ENCODE results near the gene SPOCK2. TPM values are rescaled to one million over a fixed set of nuclear protein-coding genes. Genes with fewer than 3 reads are reported as not detected.

SPOCK2 gene
- total RNA-seq, 1 experiment from 2014 or later, result 0.33 TPM

- no TSS peak for BruUV-seq (replicated peaks)
- H2AFZ ChIP-seq (ENCODE audit: low read length), result no peak overlapping the region
Observed at GRCh38 chr10:72058989-72059842, 29.1 kb downstream of the SPOCK2 start.

DNA sequence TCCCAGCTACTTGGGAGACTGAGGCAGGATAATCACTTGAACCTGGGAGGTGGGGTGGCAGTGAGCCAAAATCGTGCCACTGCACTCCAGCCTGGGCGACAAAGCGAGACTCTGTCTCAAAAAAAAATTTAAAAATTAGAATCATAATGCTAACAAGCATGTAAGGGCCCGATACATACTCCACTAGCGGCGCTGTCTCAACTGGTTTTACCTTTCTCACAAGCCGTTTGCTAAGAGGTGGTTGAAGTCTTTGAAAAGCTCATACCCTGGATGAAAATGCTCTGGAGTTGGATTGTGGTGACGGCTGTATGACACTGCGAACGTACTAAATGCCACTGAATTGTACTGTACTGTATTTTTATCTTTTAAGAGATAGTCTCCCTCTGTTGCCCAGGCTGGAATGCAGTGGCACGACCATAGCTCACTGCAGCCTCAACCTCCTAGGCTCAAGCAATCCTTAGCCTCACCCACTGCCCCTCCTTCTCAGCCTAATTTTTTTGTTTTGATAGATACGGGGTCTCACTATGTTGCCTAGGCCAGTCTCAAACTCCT, 29.9 kb downstream of the SPOCK2 start:
- Histone ChIP-seq H3K4me3 (ENCODE audit: low read length) (no peak overlapping the region), H3K4me1 (ENCODE audit: insufficient read depth, low read length) (peaks cover 2% of the 10 kb centered on the region), H2AFZ (ENCODE audit: low read length) (no peak overlapping the region), H3K36me3 (ENCODE audit: low read depth, low read length) (no peaks in the 10 kb centered on the region), H3K9me3 (ENCODE audit: low read length) (no peaks in the 10 kb centered on the region), H3K9ac (ENCODE audit: low read length) (no peak overlapping the region), H3K79me2 (ENCODE audit: low read length) (no peaks in the 10 kb centered on the region), H3F3A (ENCODE audit: low read length, unreplicated experiment) (no peaks in the 10 kb centered on the region), H3K27me3 (ENCODE audit: low read length) (no peaks in the 10 kb centered on the region), H3K27ac (ENCODE audit: low read length) (no peak overlapping the region), H3K4me2 (ENCODE audit: low read length) (no peak overlapping the region), H3K9me2 (replicated peaks; ENCODE audit: low read length) (no peaks in the 10 kb centered on the region), H4K20me1 (ENCODE audit: low read length) (no peaks in the 10 kb centered on the region)
- no TSS peak for BruUV-seq (replicated peaks)
- no peak for DNase-seq
- intact Hi-C loops (cut with micrococcal nuclease), result no loop called here
- ATAC-seq, result no peak
- CTCF ChIA-PET, result no interaction called here
- no peak for TF ChIP-seq EZH2 (IDR thresholded peaks at IDR 0.05; ENCODE audit: low read length, unreplicated experiment)
- no peak for TF ChIP-seq EZH2phosphoT487 (IDR thresholded peaks at IDR 0.05; ENCODE audit: borderline replicate concordance, low read length)
- TF ChIP-seq, protein P1, sequence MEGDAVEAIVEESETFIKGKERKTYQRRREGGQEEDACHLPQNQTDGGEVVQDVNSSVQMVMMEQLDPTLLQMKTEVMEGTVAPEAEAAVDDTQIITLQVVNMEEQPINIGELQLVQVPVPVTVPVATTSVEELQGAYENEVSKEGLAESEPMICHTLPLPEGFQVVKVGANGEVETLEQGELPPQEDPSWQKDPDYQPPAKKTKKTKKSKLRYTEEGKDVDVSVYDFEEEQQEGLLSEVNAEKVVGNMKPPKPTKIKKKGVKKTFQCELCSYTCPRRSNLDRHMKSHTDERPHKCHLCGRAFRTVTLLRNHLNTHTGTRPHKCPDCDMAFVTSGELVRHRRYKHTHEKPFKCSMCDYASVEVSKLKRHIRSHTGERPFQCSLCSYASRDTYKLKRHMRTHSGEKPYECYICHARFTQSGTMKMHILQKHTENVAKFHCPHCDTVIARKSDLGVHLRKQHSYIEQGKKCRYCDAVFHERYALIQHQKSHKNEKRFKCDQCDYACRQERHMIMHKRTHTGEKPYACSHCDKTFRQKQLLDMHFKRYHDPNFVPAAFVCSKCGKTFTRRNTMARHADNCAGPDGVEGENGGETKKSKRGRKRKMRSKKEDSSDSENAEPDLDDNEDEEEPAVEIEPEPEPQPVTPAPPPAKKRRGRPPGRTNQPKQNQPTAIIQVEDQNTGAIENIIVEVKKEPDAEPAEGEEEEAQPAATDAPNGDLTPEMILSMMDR (conservative IDR thresholded peaks at IDR 0.05; ENCODE audit: low read depth, low read length), result no peak
- POLR2A ChIA-PET (ENCODE audit: unreplicated experiment), result no interaction called here

More at GRCh38 chr10:72058989-72059842, 29.1 kb downstream of the SPOCK2 start:
- no peak for TF ChIP-seq EZH2phosphoT487 (IDR thresholded peaks at IDR 0.05; ENCODE audit: borderline replicate concordance, low read length)
- no peak for TF ChIP-seq EZH2 (IDR thresholded peaks at IDR 0.05; ENCODE audit: low read length, unreplicated experiment)
- TF ChIP-seq, protein P1 (conservative IDR thresholded peaks at IDR 0.05; ENCODE audit: low read depth, low read length), result no peak
- Histone ChIP-seq H3K4me2 (ENCODE audit: low read length) (no peak overlapping the region), H3K27me3 (ENCODE audit: low read length) (no peaks in the 10 kb centered on the region), H3K27ac (ENCODE audit: low read length) (no peak overlapping the region), H3K79me2 (ENCODE audit: low read length) (no peaks in the 10 kb centered on the region), H4K20me1 (ENCODE audit: low read length) (no peaks in the 10 kb centered on the region), H3K9me2 (replicated peaks; ENCODE audit: low read length) (no peaks in the 10 kb centered on the region), H3F3A (ENCODE audit: low read length, unreplicated experiment) (no peaks in the 10 kb centered on the region), H3K4me3 (ENCODE audit: low read length) (no peak overlapping the region), H3K36me3 (ENCODE audit: low read depth, low read length) (no peaks in the 10 kb centered on the region), H3K9ac (ENCODE audit: low read length) (no peak overlapping the region), H3K9me3 (ENCODE audit: low read length) (no peaks in the 10 kb centered on the region), H3K4me1 (ENCODE audit: insufficient read depth, low read length) (peaks cover 8% of the 10 kb centered on the region)
- POLR2A ChIA-PET (ENCODE audit: unreplicated experiment), result no interaction called here
- DNase-seq (no peak), ATAC-seq (no peak)
- CTCF ChIA-PET, result interaction anchor here (1.0 kb wide), 1 partner anchor 11 kb away, joined by 3 read pairs; no protein-coding TSS in a partner anchor
- intact Hi-C loops (cut with micrococcal nuclease), result no loop called here
